A549 (cell line): ENCODE measurements around the gene ARL15.

Source experiments
- CHD4 ChIP-seq: fragments of 200-600 bp; sonication (generic); IDR thresholded peaks from 2 replicates; pipeline ENCODE4 v1.6.1; 2016; ENCODE audit warnings: antibody characterized with exemption, mild to moderate bottlenecking, borderline replicate concordance
- CTCF ChIP-seq: fragments of >200 bp; sonication (Bioruptor Twin); formaldehyde crosslinking; IDR thresholded peaks from 3 replicates; pipeline ENCODE4 v1.5.1; 2016
- HMGXB4 ChIP-seq: fragments of 250-450 bp; sonication (Bioruptor Pico); IDR thresholded peaks from 2 replicates; pipeline ENCODE4 v1.5.0; 2021; ENCODE audit warnings: mild to moderate bottlenecking, moderate library complexity, borderline replicate concordance
- JUN ChIP-seq, 2 experiments: fragments of >200 bp; sonication (Bioruptor Twin); formaldehyde crosslinking; IDR thresholded peaks; 2 replicates in 1 of 2; 3 replicates in 1 of 2; pipeline ENCODE4 v1.6.1; 2016 to 2017
- JUNB ChIP-seq: fragments of >200 bp; sonication (Bioruptor Twin); formaldehyde crosslinking; IDR thresholded peaks from 2 replicates; pipeline ENCODE4 v1.6.1; 2016
- MAZ ChIP-seq: fragments of 150-350 bp; IDR thresholded peaks from 2 replicates; pipeline ENCODE4 v1.6.1; 2014; ENCODE audit warnings: antibody characterized with exemption, low read depth, low read length, borderline replicate concordance
- MYC ChIP-seq: IDR thresholded peaks from 2 replicates; pipeline ENCODE4 v1.6.1; 2012; ENCODE audit warnings: mild to moderate bottlenecking, inconsistent platforms, low read length, improper control_type of control experiment, borderline replicate concordance
- POLR2A ChIP-seq: IDR thresholded peaks from 2 replicates; pipeline ENCODE4 v1.6.1; 2012; ENCODE audit warnings: mild to moderate bottlenecking, low read length
- RAD21 ChIP-seq, 2 experiments: fragments of >200 bp in 1 of 2; sonication (Bioruptor Twin) in 1 of 2; formaldehyde crosslinking in 1 of 2; IDR thresholded peaks in 1 of 2; conservative IDR thresholded peaks in 1 of 2; 2 replicates in 1 of 2; 3 replicates in 1 of 2; pipeline ENCODE4 v1.6.1; 2012 to 2018; ENCODE audit warnings: inconsistent platforms in 1 of 2
- REST ChIP-seq: fragments of 200-600 bp; sonication (generic); IDR thresholded peaks from 2 replicates; pipeline ENCODE4 v1.6.1; 2016; ENCODE audit warnings: antibody characterized with exemption, mild to moderate bottlenecking, moderate library complexity
- RFX5 ChIP-seq: fragments of 450-650 bp; IDR thresholded peaks from 2 replicates; pipeline ENCODE4 v1.7.1; 2014; ENCODE audit warnings: antibody characterized with exemption, mild to moderate bottlenecking, moderate library complexity
- SMC3 ChIP-seq: fragments of >200 bp; sonication (Bioruptor Twin); formaldehyde crosslinking; IDR thresholded peaks from 3 replicates; pipeline ENCODE4 v1.6.1; 2018; ENCODE audit warnings: inconsistent platforms

GRCh38 chr5:54323495-54323894, 13.1 kb upstream of the ARL15 start:
- TF ChIP-seq CTCF (no peak), JUNB (no peak), JUN (IDR thresholded peaks at IDR 0.05) (no peak), POLR2A (no peak), MAZ (no peak), RFX5 (no peak), HMGXB4 (no peak), REST (no peak), MYC (no peak), RAD21 (conservative IDR thresholded peaks at IDR 0.05 in 1 of 2, IDR thresholded peaks at IDR 0.05 in 1 of 2) (no peak), CHD4 (no peak), SMC3 (no peak)
